Suprapubic skin (tissue), 4 donors: Measurements from ENCODE around the gene IGF1. TPM values are rescaled to one million over a fixed set of nuclear protein-coding genes. Genes with fewer than 3 reads are reported as not detected.

Experiments
- DNase-seq, 2 donors: peaks; one replicate each; pipeline ENCODE4 v3.0.0-alpha.2; 2019; ENCODE audit warnings: low spot score in 2 of 2
- H3K27ac ChIP-seq: fragments of 200-600 bp; sonication (generic); one replicate; pipeline ENCODE4 v1.5.1; 2019
- H3K27me3 ChIP-seq: fragments of 200-600 bp; sonication (generic); one replicate; pipeline ENCODE4 v1.5.1; 2019
- H3K36me3 ChIP-seq: fragments of 200-600 bp; sonication (generic); one replicate; pipeline ENCODE4 v1.5.1; 2019
- H3K4me1 ChIP-seq: fragments of 200-600 bp; sonication (generic); one replicate; pipeline ENCODE4 v1.5.1; 2019
- H3K4me3 ChIP-seq: fragments of 200-600 bp; sonication (generic); one replicate; pipeline ENCODE4 v1.5.1; 2019; ENCODE audit warnings: mild to moderate bottlenecking
- H3K9me3 ChIP-seq: fragments of 200-600 bp; sonication (generic); one replicate; pipeline ENCODE4 v1.5.1; 2019
- EP300 ChIP-seq: sonication (generic); formaldehyde crosslinking; IDR thresholded peaks from one replicate; pipeline ENCODE4 v1.6.1; 2017; ENCODE audit warnings: antibody characterized with exemption
- POLR2A ChIP-seq, 2 donors: fragments of 450-650 bp; IDR thresholded peaks; one replicate each; pipeline ENCODE4 v1.6.1; 2017; ENCODE audit warnings: antibody characterized with exemption in 2 of 2, mild to moderate bottlenecking in 2 of 2, moderate library complexity in 2 of 2
- POLR2AphosphoS5 ChIP-seq, 3 donors: sonication (generic); formaldehyde crosslinking; IDR thresholded peaks; one replicate each; pipeline ENCODE4 v1.6.1; 2017; ENCODE audit warnings: antibody characterized with exemption in 3 of 3
- WGBS: methylation state at CpG from one replicate; pipeline ENCODE4 v1.1.5; 2018; 5-methylcytosine and 5-hydroxymethylcytosine counted together
- total RNA-seq, 4 donors: library from RNA; depleted of rRNA; stranded (reverse); fragments of >200 nt; gene quantifications; one replicate each; pipeline ENCODE4 v1.1.0, GENCODE V29; 2016
- TF ChIP-seq, protein P1 (sequence below), 2 donors: fragments of 200-600 bp in 1 of 2; fragments of 450-650 bp in 1 of 2; sonication (generic) in 1 of 2; IDR thresholded peaks; one replicate each; pipeline ENCODE4 v1.5.1; 2016 to 2019; ENCODE audit warnings: antibody characterized with exemption in 2 of 2, mild to moderate bottlenecking in 1 of 2, moderate library complexity in 1 of 2

The IGF1 gene
- total RNA-seq, 4 donors from 2014 or later = 5.9 to 19.7 (median 11.7) TPM

DNA sequence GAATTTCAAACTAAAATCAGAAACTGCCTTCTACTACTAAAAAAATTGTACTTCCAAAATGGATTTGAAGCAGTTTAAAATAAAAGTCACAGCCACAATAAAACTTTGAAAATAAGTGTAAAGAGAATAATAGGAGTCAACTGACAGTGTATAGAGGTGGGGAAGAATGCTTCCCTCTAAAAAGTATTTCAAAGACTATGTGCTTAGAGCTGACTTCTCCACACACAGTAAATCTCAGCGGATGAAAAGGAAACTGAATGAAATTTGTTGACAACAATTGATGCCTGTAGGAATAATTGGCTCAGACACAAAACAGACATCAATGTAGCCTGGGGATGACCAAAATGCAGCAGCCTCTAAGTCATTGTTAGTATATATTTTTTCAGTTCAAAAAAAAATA lies 7.9 kb downstream of the IGF1 start:
- H3K9me3 ChIP-seq = no peaks in the 10 kb centered on the region
- 53% methylated on average over 1 of the region's 1 CpG for WGBS
- no peaks in the 10 kb centered on the region for H3K36me3 ChIP-seq
- TF ChIP-seq POLR2A (IDR thresholded peaks at IDR 0.05) (no peak), EP300 (no peak)
- no peak overlapping the region for H3K4me3 ChIP-seq
- H3K27me3 ChIP-seq = no peaks in the 10 kb centered on the region
- H3K27ac ChIP-seq = no peak overlapping the region
- DNase-seq = no peak
- no peaks in the 10 kb centered on the region for H3K4me1 ChIP-seq

DNA sequence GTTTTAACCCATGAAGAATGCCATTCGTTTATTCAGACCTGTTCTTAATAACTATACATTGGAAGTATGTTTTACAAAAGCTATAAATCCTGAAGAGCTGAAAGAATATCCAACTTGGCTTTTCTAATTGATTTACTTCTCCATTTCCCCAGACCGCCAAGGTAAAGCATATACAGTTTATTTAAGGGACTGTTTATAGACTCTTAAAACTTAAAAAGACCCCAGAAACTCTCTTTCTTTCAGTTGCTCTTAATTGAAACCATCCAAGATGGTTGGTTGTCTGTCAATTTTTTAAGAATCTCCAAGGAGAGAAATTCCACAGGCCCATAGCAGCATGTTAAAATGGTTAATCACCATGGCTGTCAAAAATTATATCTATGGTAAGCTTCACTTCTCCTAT lies 8.8 kb downstream of the IGF1 start:
- WGBS = 54% methylated on average over 2 of the region's 2 CpGs
- TF ChIP-seq POLR2A (IDR thresholded peaks at IDR 0.05) = no peak
- no peak for TF ChIP-seq POLR2AphosphoS5 (IDR thresholded peaks at IDR 0.05)
- TF ChIP-seq, protein P1, sequence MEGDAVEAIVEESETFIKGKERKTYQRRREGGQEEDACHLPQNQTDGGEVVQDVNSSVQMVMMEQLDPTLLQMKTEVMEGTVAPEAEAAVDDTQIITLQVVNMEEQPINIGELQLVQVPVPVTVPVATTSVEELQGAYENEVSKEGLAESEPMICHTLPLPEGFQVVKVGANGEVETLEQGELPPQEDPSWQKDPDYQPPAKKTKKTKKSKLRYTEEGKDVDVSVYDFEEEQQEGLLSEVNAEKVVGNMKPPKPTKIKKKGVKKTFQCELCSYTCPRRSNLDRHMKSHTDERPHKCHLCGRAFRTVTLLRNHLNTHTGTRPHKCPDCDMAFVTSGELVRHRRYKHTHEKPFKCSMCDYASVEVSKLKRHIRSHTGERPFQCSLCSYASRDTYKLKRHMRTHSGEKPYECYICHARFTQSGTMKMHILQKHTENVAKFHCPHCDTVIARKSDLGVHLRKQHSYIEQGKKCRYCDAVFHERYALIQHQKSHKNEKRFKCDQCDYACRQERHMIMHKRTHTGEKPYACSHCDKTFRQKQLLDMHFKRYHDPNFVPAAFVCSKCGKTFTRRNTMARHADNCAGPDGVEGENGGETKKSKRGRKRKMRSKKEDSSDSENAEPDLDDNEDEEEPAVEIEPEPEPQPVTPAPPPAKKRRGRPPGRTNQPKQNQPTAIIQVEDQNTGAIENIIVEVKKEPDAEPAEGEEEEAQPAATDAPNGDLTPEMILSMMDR (IDR thresholded peaks at IDR 0.05) = no peak

DNA sequence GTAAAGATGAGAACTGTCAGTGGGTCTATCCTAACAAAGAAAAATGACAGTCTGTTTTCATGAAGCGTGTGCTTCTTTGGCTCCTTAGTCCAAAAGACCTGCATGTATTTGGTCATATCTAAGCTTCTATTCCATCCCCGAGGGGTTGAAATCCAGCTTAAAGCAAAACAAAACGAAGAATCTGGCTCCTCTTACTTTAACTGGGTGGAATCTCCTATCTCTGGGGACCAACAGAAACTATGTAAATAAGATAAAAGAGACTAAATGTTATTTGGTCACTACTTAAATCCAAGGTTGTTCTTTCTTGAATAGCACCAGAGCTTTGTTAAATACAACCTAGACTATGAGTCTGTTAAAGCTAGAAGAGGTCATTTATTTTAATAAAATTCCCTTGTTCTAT lies 9.4 kb downstream of the IGF1 start:
- 69% methylated on average over 3 of the region's 3 CpGs for WGBS
- Histone ChIP-seq H3K27ac (no peak overlapping the region), H3K27me3 (no peaks in the 10 kb centered on the region), H3K4me3 (no peak overlapping the region), H3K4me1 (no peaks in the 10 kb centered on the region), H3K9me3 (no peaks in the 10 kb centered on the region), H3K36me3 (no peaks in the 10 kb centered on the region)
- DNase-seq = no peak
- TF ChIP-seq POLR2A (IDR thresholded peaks at IDR 0.05) (no peak), EP300 (no peak), POLR2AphosphoS5 (IDR thresholded peaks at IDR 0.05) (no peak)
- TF ChIP-seq, protein P1 (IDR thresholded peaks at IDR 0.05) = no peak

More for the DNA sequence above, 8.8 kb downstream of the IGF1 start:
- H3K4me3 ChIP-seq = no peak overlapping the region
- no peaks in the 10 kb centered on the region for H3K4me1 ChIP-seq
- H3K36me3 ChIP-seq = no peaks in the 10 kb centered on the region
- no peak for DNase-seq
- H3K27ac ChIP-seq = no peak overlapping the region
- H3K9me3 ChIP-seq = no peaks in the 10 kb centered on the region
- no peaks in the 10 kb centered on the region for H3K27me3 ChIP-seq

DNA sequence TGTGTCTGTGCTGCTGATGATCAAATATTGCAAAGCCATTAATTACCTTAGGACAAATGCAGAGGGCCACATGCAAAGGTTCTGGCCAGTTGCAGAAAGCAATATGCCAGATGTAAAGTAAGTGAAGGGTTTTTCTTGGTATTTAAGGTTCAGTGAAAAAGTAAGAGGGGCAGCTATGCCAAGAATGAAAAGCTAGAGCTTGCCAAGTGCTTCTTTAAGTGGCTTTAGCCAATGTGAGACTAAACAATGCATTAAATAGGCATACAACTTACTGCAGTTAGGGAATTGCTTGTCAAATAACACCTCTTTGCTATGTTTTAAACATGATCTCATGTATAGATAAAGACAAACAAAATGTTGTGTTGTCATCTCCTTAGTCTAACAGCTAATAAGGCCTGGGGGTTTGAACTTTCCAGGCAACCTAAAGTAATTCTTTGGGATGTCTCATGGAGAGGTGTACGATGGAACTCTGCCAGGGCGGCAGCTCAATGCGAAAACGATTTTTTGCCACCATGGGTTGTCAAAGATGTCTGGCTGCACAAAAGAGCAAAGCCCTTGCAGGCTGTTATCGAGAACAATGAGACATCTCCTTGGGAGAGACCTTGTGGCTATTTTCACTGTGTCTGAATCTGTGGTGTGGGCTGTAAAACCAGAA lies 12.0 kb downstream of the IGF1 start:
- TF ChIP-seq POLR2AphosphoS5 (IDR thresholded peaks at IDR 0.05) (no peak), EP300 (no peak), POLR2A (IDR thresholded peaks at IDR 0.05) (no peak)
- TF ChIP-seq, protein P1 (IDR thresholded peaks at IDR 0.05) = no peak
- Histone ChIP-seq H3K4me1 (no peaks in the 10 kb centered on the region), H3K27ac (no peak overlapping the region), H3K4me3 (no peak overlapping the region), H3K9me3 (no peaks in the 10 kb centered on the region), H3K27me3 (no peaks in the 10 kb centered on the region), H3K36me3 (no peaks in the 10 kb centered on the region)
- no peak for DNase-seq
- WGBS = 89% methylated on average over 5 of the region's 5 CpGs

DNA sequence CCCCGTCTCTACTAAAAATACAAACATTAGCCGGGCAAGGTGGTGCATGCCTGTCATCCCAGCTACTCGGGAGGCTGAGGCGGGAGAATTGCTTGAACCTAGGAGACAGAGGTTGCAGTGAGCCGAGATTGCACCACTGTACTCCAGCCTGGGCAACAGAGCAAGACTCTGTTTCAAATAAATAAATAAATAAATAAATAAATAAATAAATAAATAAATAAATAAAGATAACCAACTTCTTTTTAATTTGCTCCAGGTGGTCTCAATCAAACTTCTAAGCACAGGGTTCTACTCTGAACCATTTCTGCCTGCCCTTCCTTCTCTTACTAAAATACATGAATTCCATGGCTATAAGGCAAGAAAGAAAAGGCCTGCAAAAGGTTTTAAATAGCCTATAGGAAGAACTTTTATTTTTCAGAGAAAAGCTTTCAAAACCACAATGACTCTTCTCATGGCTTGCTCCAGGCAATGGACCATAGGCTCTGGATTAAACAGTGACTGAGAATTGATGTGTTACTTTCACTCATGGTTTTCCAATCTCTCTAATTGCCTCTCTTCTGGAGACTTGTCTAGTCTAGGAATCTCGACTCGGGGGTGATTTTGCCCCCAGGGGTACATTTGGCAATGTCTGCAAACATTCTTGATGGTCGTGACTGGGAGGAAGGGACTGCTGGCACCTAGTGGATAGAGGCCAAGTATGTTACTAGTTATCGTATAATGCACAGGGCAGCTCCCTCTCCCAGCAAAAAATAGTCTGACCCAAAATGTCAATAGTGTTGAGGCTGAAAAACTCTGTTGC lies 14.4 kb downstream of the IGF1 start:
- Histone ChIP-seq H3K4me3 (no peak overlapping the region), H3K4me1 (no peaks in the 10 kb centered on the region), H3K9me3 (no peaks in the 10 kb centered on the region), H3K27ac (no peak overlapping the region), H3K36me3 (no peaks in the 10 kb centered on the region), H3K27me3 (no peaks in the 10 kb centered on the region)
- TF ChIP-seq POLR2A (IDR thresholded peaks at IDR 0.05) = no peak
- no peak for TF ChIP-seq EP300
- 74% methylated on average over 9 of the region's 9 CpGs for WGBS
- no peak for DNase-seq

DNA sequence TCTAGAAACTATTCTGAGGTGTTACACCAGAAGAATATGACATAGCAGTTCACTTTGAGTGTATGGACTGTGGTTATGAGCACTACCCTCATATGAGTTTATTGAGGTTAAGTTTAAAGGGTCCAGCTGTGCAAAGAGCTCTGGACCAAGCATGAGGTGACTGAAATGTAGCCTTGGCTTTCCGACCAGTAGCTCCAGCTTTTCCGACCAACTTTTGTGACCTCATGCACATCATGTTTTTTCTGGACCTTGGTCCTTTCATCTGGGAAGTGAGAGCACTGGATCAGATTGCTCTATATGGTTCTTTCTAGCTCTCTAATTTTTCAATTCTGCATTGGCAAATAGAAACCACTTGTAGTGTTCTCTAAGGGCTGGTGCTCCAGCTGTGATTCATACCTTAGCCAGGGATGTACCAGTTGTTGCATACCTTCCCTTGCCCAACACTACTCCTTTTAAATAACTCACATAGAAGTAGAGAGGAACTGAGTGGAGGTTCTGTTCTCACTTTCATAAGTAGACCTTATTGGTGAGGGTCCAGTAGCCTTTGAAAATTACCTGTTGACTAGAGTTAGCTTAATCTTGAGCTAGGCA lies 16.6 kb downstream of the IGF1 start:
- no peak for DNase-seq
- Histone ChIP-seq H3K36me3 (no peaks in the 10 kb centered on the region), H3K4me3 (no peak overlapping the region), H3K27me3 (no peaks in the 10 kb centered on the region), H3K4me1 (no peaks in the 10 kb centered on the region), H3K9me3 (no peaks in the 10 kb centered on the region), H3K27ac (no peak overlapping the region)
- TF ChIP-seq EP300 (no peak), POLR2AphosphoS5 (IDR thresholded peaks at IDR 0.05) (no peak), POLR2A (IDR thresholded peaks at IDR 0.05) (no peak)
- TF ChIP-seq, protein P1 (IDR thresholded peaks at IDR 0.05) = no peak
- 87% methylated on average over 2 of the region's 2 CpGs for WGBS
